BLaER1 treated with 17β-estradiol and CSF1 and Interleukin-3, amounts not matched to agents 10 nM and 100 nM (cell line): ENCODE data around the gene MID2.
"Not testable (repeated sequence)": the region's sequence is repeated elsewhere in the genome, so short reads cannot be mapped to it uniquely, and the experiment has no call there.

Experiments used
- H3K27ac ChIP-seq, 11 experiments: shearing (Covaris generic); formaldehyde crosslinking; 2 replicates each; pipeline ENCODE4 v1.8.1; 2022
- H3K27me3 ChIP-seq, 11 experiments: shearing (Covaris generic); formaldehyde crosslinking; 2 replicates each; pipeline ENCODE4 v1.8.1; 2022
- H3K36me3 ChIP-seq, 11 experiments: shearing (Covaris generic); formaldehyde crosslinking; 2 replicates each; pipeline ENCODE4 v1.8.1; 2022
- H3K4me1 ChIP-seq, 10 experiments: shearing (Covaris generic); formaldehyde crosslinking; 2 replicates each; pipeline ENCODE4 v1.8.1; 2022
- H3K4me2 ChIP-seq, 11 experiments: shearing (Covaris generic); formaldehyde crosslinking; 2 replicates each; pipeline ENCODE4 v1.8.1; 2022
- H3K4me3 ChIP-seq, 10 experiments: shearing (Covaris generic); formaldehyde crosslinking; 2 replicates each; pipeline ENCODE4 v1.8.1; 2022
- H3K9ac ChIP-seq, 11 experiments: shearing (Covaris generic); formaldehyde crosslinking; 2 replicates each; pipeline ENCODE4 v1.8.1; 2022
- H3K9me3 ChIP-seq, 11 experiments: shearing (Covaris generic); formaldehyde crosslinking; replicated peaks in 1 of 11; 2 replicates each; pipeline ENCODE4 v1.8.1; 2022
- H4K20me1 ChIP-seq, 11 experiments: shearing (Covaris generic); formaldehyde crosslinking; 2 replicates each; pipeline ENCODE4 v1.8.1; 2022
- Cebpa-rat ChIP-seq, 11 experiments: shearing (Covaris generic); IDR thresholded peaks; 2 replicates each; pipeline ENCODE4 v1.8.1; 2022

MID2 gene

DNA sequence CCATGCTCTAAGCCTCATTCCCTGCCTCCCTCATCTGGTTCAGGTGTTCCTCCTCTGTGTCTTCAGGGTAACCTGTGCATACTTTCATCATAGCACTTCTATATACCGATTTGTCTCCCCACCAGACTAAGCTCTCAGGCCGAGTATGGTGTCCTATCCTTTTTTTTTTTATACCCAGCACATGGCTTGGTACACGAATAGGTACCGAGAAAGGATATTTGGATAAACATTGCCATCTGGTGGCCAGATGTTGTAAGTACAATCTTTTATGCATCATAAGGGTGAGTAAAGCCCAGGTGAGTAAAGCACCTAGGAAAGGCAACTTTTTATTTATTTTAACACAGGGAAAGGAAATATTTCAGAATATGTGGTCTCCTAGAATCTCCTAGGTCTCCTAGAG lies 68.4 kb downstream of the MID2 start:
- H4K20me1 ChIP-seq: no peaks in the 10 kb centered on the region
- H3K4me2 ChIP-seq: no peak overlapping the region
- TF ChIP-seq Cebpa-rat (IDR thresholded peaks at IDR 0.05): no peak
- H3K36me3 ChIP-seq: no peaks in the 10 kb centered on the region
- H3K9ac ChIP-seq: no peak overlapping the region
- H3K4me3 ChIP-seq: no peak overlapping the region
- peaks cover 57 to 96% (median 76%) of the 10 kb centered on the region in 11 experiments for H3K27me3 ChIP-seq
- H3K27ac ChIP-seq: no peak overlapping the region
- no peaks in the 10 kb centered on the region for H3K4me1 ChIP-seq
- peaks cover 31 to 45% (median 37%) of the 10 kb centered on the region in 11 experiments for H3K9me3 ChIP-seq

DNA sequence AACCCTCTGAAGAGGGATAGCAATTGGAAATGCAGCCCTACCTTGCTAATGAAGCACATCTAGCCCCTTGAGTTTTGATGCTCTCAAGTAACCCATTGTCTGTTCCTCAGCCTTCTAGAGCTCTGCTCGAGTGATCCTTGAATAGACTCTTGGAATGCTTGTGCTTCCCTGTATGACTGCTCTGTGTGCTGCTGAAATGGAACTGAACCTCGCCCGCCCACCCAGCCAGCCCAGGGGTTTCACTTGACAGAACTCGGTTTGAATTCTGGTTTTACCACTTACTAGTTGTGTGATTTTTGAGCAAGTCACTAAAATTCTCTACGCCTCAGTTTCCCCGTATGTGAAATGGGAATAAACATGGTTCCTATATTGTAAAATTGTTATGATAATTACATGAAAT lies 77.1 kb downstream of the MID2 start:
- Histone ChIP-seq H3K27ac (no peak overlapping the region), H3K9ac (no peak overlapping the region), H3K4me1 (no peaks in the 10 kb centered on the region), H3K4me2 (no peak overlapping the region), H3K36me3 (no peaks in the 10 kb centered on the region), H3K9me3 (peaks cover 0 to 6% (median 0%) of the 10 kb centered on the region in 11 experiments; a peak in 2 of 22 replicates), H3K27me3 (peaks cover 84 to 98% (median 97%) of the 10 kb centered on the region in 11 experiments), H4K20me1 (no peaks in the 10 kb centered on the region), H3K4me3 (no peak overlapping the region)
- no peak for TF ChIP-seq Cebpa-rat (IDR thresholded peaks at IDR 0.05)

DNA sequence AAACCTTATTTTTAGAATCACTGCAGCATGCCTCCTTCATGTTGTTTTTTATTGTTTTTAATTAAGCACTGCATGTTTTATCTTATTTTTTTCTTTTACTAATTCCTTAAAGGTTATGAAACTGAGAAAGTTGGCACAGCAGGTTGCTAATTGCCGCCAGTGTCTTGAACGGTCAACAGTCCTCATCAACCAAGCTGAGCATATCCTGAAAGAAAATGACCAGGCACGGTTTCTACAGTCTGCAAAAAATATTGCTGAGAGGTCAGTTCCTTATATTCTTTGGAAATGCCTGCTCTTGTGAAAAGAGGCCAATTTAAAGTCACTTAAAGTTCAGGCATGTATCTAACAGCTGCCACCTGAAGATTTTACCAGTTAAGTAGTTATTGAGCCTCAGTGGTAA lies 79.7 kb downstream of the MID2 start:
- Histone ChIP-seq H4K20me1 (no peaks in the 10 kb centered on the region), H3K36me3 (no peaks in the 10 kb centered on the region), H3K27ac (no peak overlapping the region), H3K4me1 (0 out of 20 replicates have a peak, but pooled peaks cover 0 to 6% (median 0%) of the 10 kb centered on the region in 10 experiments), H3K27me3 (peaks cover 93 to 100% (median 99%) of the 10 kb centered on the region in 11 experiments), H3K4me2 (no peak overlapping the region), H3K9ac (no peak overlapping the region), H3K9me3 (0 out of 22 replicates have a peak, but pooled peaks cover 0 to 3% (median 0%) of the 10 kb centered on the region in 11 experiments), H3K4me3 (no peak overlapping the region)
- TF ChIP-seq Cebpa-rat (IDR thresholded peaks at IDR 0.05): no peak

DNA sequence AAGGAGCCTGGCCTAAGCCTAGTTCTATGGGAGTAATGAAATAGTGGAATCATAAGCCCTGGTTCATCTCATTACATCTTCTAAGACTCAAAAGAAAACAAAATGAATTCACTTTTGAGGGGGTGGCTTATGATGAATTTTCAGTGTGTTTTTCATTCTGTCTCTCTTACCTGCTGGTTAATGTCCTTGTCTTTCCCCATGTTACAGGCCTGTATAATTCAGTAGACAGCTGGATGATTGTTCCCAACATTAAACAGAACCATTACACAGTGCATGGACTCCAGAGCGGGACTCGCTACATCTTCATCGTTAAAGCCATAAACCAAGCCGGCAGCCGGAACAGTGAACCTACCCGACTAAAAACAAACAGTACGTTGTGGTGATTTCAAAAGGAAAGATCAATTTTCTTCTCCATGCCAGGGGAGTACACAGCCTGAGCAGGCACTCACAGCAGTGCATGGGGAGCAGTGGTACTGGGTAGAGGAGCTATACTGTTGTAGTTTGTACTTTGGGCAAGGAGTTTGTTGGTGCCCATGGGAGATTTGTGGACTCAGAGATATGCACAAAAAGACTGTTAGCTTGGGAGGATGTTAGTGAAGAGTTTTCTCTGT lies 98.6 kb downstream of the MID2 start:
- H3K36me3 ChIP-seq: no peaks in the 10 kb centered on the region
- H3K27ac ChIP-seq: no peak overlapping the region
- H4K20me1 ChIP-seq: no peaks in the 10 kb centered on the region
- TF ChIP-seq Cebpa-rat (IDR thresholded peaks at IDR 0.05): no peak
- H3K9me3 ChIP-seq: no peaks in the 10 kb centered on the region
- no peak overlapping the region for H3K9ac ChIP-seq
- H3K4me2 ChIP-seq: no peak overlapping the region
- no peaks in the 10 kb centered on the region for H3K4me1 ChIP-seq
- H3K27me3 ChIP-seq: peaks cover 79 to 100% (median 97%) of the 10 kb centered on the region in 11 experiments
- no peak overlapping the region for H3K4me3 ChIP-seq

DNA sequence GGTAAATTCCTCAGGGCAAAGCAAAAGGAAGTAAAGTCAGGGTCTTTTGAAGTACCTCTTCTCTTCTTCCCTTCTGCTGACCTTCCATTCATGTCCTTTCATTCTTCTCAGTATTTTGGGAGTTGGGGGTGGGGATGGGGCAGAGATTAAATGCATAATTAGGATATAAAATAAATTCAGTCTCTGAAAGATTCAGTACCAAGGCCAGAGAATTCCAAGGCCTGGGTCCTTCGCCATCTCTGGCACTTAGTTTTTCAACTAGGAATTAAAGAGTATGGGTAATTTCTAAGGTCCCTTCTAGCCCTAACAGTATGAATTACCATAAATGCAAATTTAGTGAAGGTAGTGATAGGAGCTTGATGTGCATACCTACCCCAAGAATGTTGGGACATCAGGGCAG lies 108.6 kb downstream of the MID2 start:
- no peak for TF ChIP-seq Cebpa-rat (IDR thresholded peaks at IDR 0.05)
- H3K36me3 ChIP-seq: no peaks in the 10 kb centered on the region
- H3K4me1 ChIP-seq: no peaks in the 10 kb centered on the region
- H3K9me3 ChIP-seq: peaks cover 0 to 13% (median 10%) of the 10 kb centered on the region in 11 experiments; a peak in 12 of 22 replicates
- H3K9ac ChIP-seq: no peak overlapping the region
- H3K27me3 ChIP-seq: peaks cover 46 to 71% (median 63%) of the 10 kb centered on the region in 11 experiments
- H3K4me2 ChIP-seq: no peak overlapping the region
- no peak overlapping the region for H3K4me3 ChIP-seq
- no peaks in the 10 kb centered on the region for H4K20me1 ChIP-seq
- no peak overlapping the region for H3K27ac ChIP-seq

DNA sequence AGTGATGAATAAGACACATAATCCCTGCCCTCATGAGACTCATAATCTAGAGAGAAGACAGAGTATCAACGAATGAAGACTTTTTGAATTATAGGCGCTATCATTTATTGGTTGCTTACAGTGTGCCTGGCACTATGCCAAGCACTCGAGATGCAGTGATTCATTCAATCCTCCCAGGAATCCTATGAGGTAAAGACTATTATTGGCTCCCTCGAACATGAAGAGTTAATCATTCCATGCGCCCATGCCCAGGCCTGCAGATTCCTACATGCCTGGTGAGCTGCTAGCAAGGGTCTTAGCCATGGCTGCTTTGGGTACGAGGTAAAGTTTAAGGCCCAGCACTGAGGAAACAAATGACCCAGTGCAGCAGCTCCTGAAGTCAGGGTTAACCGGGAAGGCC lies 109.5 kb downstream of the MID2 start:
- Histone ChIP-seq H3K27me3 (peaks cover 45 to 71% (median 63%) of the 10 kb centered on the region in 11 experiments), H3K4me3 (no peak overlapping the region), H3K27ac (no peak overlapping the region), H3K9ac (no peak overlapping the region), H3K9me3 (peaks cover 0 to 13% (median 10%) of the 10 kb centered on the region in 11 experiments; a peak in 12 of 22 replicates), H3K36me3 (no peaks in the 10 kb centered on the region), H4K20me1 (no peaks in the 10 kb centered on the region; a peak in 1 of 22 replicates), H3K4me2 (no peak overlapping the region), H3K4me1 (no peaks in the 10 kb centered on the region)
- TF ChIP-seq Cebpa-rat (IDR thresholded peaks at IDR 0.05): no peak

DNA sequence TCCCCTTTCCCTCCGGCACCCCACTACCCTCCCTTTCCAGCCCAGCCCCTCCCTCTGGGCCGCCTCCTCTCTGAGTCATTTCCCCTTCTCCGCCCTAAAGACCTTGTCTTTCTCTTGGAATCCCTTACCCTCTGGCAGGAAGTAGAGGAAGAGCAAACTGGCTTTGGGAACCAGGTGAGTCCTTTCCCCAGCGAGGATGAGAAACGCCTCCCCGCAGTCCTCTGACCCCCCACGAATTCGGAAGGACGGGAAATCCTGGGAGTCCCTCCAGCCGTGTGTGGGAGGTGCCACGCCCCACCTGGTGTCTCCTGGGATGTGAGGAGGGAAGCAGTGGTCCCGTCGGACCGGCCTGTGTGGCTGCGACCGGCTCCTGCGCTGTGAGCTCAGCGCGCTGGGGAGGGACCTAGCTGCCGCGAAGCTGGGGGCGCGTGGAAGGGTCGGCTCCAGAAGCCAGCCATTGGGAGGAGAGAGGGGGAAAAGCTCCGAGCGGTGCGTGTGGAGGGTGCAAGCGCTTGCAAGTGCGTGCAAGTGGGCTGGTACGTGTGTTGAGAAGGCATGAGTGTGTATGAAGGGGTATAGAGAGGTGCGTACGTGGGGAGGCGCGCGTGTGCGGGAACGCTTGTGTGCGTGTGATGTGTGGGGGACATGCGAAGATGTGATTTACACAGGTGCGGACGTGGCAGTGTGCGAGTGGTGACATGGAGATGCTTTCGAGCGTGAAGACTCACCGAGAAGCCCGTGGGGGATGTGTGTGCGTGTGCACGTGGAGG lies 110.2 kb downstream of the MID2 start:
- no peaks in the 10 kb centered on the region; a peak in 1 of 22 replicates for H4K20me1 ChIP-seq
- H3K36me3 ChIP-seq: no peaks in the 10 kb centered on the region
- no peak overlapping the region for H3K27ac ChIP-seq
- no peak overlapping the region for H3K9ac ChIP-seq
- H3K27me3 ChIP-seq: peaks cover 42 to 71% (median 63%) of the 10 kb centered on the region in 11 experiments
- TF ChIP-seq Cebpa-rat (IDR thresholded peaks at IDR 0.05): no peak
- H3K4me2 ChIP-seq: no peak overlapping the region
- no peaks in the 10 kb centered on the region for H3K4me1 ChIP-seq
- peaks cover 0 to 13% (median 10%) of the 10 kb centered on the region in 11 experiments; a peak in 12 of 22 replicates for H3K9me3 ChIP-seq
- no peak overlapping the region for H3K4me3 ChIP-seq

DNA sequence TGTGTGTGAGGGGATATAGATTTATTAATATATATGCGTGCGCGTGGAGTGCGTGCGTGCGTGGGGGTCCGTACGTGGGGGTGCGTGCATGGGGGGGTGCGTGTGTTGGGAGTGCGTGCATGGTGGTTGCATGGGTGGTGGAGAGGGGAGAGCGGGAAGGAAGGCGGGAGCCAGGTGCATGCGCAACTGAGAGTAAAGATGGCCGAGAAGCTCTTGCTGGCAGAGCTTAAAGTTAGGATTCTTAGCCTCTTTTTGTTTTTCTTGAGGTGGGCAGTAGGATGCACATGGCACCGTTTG lies 110.7 kb downstream of the MID2 start:
- Histone ChIP-seq H3K9me3 (peaks cover 0 to 13% (median 10%) of the 10 kb centered on the region in 11 experiments; a peak in 12 of 22 replicates), H3K27ac (no peak overlapping the region), H4K20me1 (no peaks in the 10 kb centered on the region; a peak in 1 of 22 replicates), H3K27me3 (peaks cover 36 to 71% (median 62%) of the 10 kb centered on the region in 11 experiments), H3K4me3 (no peak overlapping the region), H3K36me3 (no peaks in the 10 kb centered on the region), H3K9ac (no peak overlapping the region), H3K4me2 (no peak overlapping the region), H3K4me1 (no peaks in the 10 kb centered on the region)
- TF ChIP-seq Cebpa-rat (IDR thresholded peaks at IDR 0.05): no peak

DNA sequence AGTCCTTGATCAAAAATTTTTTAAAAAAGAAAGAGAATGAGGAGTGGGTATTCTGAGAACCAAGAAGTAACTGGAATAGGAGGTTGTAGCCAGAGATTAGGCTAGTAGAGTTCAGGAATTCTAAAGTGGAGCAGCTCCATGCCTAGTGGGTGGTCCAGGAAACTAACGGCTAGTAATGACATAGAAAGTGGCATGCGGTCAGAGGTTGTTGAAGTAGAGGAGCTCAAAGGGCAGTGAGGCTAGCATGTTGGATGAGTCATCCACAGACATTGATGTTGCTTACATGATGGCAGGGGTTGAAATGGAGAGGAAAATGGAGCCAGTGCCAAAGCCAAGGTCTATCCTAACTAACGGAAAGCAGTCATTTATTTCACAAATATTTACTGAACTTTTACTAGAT lies 114.4 kb downstream of the MID2 start:
- H3K27me3 ChIP-seq: peaks cover 24 to 61% (median 54%) of the 10 kb centered on the region in 11 experiments
- no peak overlapping the region for H3K27ac ChIP-seq
- H3K4me3 ChIP-seq: no peak overlapping the region
- no peak for TF ChIP-seq Cebpa-rat (IDR thresholded peaks at IDR 0.05)
- H3K4me2 ChIP-seq: no peak overlapping the region
- peaks cover 0 to 13% (median 9%) of the 10 kb centered on the region in 11 experiments; a peak in 12 of 22 replicates for H3K9me3 ChIP-seq
- H3K9ac ChIP-seq: no peak overlapping the region
- H3K36me3 ChIP-seq: no peaks in the 10 kb centered on the region
- H3K4me1 ChIP-seq: no peaks in the 10 kb centered on the region
- no peaks in the 10 kb centered on the region; a peak in 1 of 22 replicates for H4K20me1 ChIP-seq

DNA sequence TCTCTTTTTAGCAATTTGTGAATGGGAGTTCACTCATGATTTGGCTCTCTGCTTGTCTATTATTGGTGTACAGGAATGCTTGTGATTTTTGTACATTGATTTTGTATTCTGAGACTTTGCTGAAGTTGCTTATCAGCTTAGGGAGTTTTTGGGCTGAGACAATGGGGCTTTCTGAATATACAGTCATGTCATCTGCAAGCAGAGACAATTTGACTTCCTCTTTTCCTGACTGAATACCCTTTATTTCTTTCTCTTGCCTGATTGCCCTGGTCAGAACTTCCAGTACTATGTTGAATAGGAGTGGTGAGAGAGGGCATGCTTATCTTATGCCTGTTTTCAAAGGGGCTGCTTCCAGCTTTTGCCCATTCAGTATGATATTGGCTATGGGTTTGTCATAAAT lies 129.7 kb downstream of the MID2 start:
- H3K36me3 ChIP-seq: not testable (repeated sequence)

More for the DNA sequence above, 129.7 kb downstream of the MID2 start:
- H3K27me3 ChIP-seq: peaks cover 36 to 89% (median 78%) of the 10 kb centered on the region in 11 experiments
- not testable (repeated sequence) for H3K4me1 ChIP-seq, H3K27ac ChIP-seq, H4K20me1 ChIP-seq, H3K4me2 ChIP-seq, H3K9me3 ChIP-seq, H3K4me3 ChIP-seq, H3K9ac ChIP-seq
